GM18508 (cell line): Measurements from ENCODE around the gene TRIM49D1.
"Not testable (repeated sequence)": the region's sequence is repeated elsewhere in the genome, so short reads cannot be mapped to it uniquely, and the experiment has no call there.

Experiments
- ATAC-seq: cut with Tn5 transposase; IDR thresholded peaks from one replicate; pipeline ENCODE4 v1.9.1; 2021; ENCODE audit warnings: moderate number of reproducible peaks; ENCODE audit not compliant: insufficient read depth, unreplicated experiment

Gene TRIM49D1, protein sequence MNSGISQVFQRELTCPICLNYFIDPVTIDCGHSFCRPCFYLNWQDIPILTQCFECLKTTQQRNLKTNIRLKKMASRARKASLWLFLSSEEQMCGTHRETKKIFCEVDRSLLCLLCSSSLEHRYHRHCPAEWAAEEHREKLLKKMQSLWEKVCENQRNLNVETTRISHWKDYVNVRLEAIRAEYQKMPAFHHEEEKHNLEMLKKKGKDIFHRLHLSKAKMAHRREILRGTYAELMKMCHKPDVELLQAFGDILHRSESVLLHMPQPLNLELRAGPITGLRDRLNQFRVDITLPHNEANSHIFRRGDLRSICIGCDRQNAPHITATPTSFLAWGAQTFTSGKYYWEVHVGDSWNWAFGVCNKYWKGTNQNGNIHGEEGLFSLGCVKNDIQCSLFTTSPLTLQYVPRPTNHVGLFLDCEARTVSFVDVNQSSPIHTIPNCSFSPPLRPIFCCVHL

DNA sequence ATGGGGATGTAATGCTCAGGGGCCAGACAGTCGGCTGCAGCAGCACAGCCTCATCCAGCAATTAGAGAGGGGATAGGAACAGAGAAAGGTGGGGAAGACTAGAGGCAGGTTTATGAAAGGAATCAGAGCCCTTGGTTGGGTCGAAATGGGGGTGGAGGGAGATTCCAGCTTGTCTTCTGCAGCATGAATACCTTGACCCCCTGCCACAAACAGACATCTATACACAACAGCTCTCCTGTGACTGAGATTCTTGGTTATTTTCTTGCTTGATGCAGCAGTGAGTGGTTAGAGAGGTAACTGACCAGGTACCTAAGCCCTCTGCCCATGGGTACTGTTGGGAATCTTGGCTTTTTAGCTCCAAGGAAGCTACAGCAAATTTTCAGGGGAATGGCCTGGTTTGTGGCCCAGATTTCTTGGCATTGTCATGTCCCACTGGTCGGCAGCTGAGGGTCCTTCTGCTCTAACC lies at the start of gene TRIM49D1:
Gene TRIM49D1, minus strand, starts transcription at position 51 of the 466 bp plus-strand sequence. CDS start 4,535 bp downstream, outside the sequence.
- ATAC-seq: no peak

DNA sequence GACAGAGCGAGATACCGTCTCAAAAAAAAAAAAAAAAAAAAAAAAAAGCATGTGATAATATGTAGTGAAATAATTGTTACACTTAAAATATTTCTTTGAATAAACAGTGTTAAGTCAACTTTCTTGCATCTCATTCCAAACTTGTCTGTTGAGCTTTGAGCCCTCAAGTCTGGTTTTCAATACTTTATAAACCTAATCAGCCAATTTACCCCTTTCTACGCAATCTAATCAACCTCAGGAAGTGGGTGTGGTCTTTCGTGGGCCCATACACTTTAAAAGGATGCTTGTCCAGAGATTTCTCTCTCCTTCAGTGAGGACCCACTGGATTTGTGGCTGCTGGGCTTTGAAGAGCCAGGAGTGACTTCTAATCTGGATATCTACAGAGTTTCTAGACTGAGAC lies 43.7 kb upstream of the TRIM49D1 start, which contains the start of gene TRIM64:
Gene TRIM64, plus strand, starts transcription at position 301 of the 400 bp plus-strand sequence. CDS start 2,467 bp downstream, outside the sequence.
- ATAC-seq: not testable (repeated sequence)

DNA sequence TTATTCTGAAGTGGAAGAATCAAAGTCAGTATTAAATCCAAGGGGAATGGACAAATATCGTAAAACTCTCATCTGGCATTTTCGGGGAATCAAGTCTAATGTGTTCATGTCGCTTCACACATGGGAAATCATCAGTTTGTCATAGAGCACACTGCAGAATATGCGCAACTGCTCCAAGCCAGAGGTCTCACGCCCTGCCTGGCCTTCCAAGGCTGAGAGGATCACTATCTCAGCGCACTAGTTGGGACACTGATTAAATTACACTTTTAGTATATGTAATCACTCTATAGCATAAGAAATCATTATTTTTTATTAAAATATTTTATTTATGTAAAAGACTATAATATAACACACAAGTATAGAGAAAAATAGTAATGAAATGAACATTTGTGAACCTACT lies 38.8 kb upstream of the TRIM49D1 start:
- not testable (repeated sequence) for ATAC-seq

DNA sequence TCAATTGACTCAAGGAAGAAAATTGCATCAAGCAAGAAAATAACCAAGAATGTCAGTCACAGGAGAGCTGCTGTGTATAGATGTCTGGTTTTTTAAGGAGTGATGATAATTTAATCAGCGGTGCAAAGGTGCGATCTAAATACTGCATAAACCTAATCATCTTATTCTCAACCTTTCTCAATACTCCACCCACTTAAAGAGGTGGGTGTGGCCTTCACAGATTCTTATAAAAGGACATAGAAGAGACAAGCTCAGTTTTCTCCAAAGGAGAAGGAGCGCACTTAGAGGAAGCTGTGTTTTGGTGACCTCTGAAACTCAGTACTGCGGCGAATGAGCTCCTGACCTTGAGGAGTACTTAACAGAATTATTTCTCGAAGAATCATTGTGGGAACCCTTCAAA lies 1.7 kb upstream of the TRIM49D1 start, which contains the start of gene TRIM49D2:
Gene TRIM49D2, plus strand, starts transcription at position 301 of the 400 bp plus-strand sequence. CDS start 2,698 bp downstream, outside the sequence.
- ATAC-seq: not testable (repeated sequence)

DNA sequence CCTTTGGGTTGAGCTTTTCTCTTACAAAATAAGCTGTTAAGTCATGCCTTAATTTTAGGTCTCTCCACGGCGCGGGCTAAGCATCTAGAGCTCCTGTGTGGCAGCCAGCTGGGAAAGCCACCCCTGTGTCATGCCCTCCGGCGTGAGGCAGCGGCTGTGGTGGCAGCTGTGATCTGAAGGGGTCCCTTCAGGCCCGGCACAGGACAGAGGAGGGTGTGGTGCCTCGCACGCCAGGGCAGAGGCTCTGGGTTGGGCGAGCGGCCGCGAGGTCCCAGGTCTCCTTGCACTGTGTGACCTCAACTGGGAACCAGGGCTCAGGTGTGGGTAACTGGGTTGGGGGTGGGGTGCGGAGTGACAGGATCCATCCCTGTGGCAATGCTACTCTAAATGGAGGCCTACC lies 21.2 kb downstream of the TRIM49D1 start:
- not testable (repeated sequence) for ATAC-seq

DNA sequence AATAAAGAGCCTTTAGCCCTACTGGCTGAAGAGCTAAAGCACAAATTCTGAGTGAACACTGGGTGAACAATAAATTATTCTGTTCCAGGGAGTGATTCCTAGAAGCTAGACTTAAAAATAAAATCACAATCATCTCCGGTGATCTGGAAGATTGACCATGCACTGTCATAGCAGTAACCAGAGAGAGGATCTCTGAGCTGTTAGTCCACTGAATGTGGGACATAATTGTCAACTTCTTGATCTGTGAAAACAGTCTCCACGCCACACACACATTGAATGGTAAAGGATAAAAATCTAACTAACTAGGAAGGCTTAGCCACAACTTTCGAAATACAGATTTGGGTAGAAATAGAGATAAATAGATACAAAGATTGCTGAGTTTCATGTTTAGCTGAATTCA lies 28.8 kb downstream of the TRIM49D1 start:
- not testable (repeated sequence) for ATAC-seq

DNA sequence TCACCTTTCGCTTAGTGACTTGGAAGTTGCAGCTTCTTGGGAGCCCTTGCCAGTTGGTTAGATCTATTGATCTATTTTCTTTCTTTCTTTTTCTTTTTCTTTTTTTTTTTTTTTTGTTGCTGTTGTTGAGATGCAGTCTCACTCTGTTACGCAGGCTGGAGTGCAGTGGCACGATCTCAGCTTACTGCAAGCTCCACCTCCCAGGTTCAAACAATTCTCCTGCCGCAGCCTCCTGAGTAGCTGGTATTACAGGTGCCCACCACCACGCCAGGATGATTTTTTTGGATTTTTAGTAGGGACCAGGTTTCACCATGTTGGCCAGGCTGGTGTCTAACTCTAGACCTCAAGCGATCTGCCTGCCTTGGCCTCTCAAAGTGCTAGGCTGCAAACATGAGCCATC lies 44.5 kb downstream of the TRIM49D1 start:
- not testable (repeated sequence) for ATAC-seq

DNA sequence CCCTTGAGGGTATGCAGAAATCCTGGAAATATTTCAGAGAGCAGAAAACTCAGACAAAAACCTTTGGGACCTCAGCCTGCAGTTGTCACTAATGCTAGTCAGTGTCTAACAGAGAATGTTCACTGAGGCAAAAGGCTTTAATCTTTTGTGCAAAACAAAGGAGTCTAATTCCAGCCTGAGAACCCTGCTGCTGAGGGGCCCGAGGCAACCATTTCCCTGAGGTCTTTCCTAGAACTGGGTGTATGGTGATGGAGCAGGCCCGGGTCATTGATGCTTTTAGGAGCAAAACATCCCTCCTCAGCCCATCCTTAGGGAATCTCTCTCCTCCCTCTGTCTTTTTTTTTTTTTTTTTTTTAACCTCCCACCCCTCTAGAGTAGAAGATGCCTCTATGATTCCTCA lies 49.5 kb downstream of the TRIM49D1 start:
- ATAC-seq: not testable (repeated sequence)

DNA sequence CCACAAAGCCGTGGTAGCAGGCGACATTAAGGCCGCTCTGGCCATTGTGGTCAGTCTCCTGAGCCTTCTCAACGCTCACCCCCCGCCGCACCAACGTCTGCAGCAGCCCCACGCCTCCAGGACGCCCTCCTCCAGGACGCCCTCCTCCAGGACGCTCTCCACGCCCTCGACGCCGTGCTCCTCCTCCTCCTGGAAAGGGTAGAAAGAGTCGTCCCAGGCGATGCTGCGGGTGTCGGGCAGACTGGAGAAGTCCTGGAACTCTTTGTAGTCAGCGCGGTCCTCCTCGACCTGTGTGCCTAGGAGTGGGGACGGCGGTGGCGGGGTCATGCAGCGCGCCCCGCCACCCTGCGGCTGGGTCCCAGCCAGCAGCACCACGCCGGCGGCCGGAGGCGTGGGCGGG lies 56.8 kb downstream of the TRIM49D1 start:
- ATAC-seq: not testable (repeated sequence)

DNA sequence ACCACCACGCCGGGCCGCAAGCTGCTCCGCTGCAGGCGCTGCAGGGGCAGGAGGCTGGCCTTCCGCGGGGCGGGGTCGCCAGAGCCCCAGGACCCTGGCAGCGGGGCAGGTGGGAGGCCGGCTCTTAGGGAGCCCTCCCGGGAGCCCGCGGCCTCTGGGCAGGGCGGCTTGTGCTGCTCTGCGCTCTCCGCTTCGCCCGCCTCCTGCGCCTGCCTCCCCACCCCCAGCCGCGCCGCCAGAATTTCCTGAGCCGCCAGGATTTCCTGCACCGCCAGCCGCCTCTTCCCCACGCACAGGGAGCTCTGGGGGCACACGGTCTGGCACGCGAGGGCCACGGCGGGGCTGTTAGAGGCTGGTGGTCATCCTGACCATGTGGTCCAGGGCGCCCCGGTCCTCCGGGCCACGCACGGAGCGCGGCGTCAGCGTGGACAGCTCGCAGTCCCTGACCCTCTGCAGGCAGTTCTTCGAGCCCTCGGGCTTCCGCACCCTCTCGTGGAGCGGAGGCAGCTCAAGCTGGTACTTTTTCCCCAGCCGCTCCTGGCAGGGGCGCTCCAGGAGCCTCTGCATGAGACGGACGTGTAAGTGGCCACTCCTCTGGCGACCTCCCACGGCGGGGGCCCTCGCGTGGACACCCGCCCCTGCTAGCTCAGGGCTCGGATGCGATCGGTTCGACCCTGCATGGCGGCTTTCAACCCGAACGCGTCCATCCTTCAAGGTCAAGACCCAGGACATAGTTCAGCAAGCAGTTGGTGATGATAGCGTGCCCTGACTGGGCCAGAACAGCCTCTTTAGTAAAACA lies 57.9 kb downstream of the TRIM49D1 start:
- ATAC-seq: not testable (repeated sequence)
